Chondrocyte (in vitro differentiated cells): ENCODE data around the gene DAZAP1. TPM values are rescaled to one million over a fixed set of nuclear protein-coding genes. Genes with fewer than 3 reads are reported as not detected.

Source experiments
- DNase-seq: peaks from one replicate; pipeline ENCODE4 v3.0.0; 2021; ENCODE audit warnings: mixed read lengths, low spot score
- H3K27ac Mint-ChIP-seq: one replicate; pipeline ENCODE4 v1.8.0; 2021; ENCODE audit warnings: mild to moderate bottlenecking, moderate library complexity, mixed read lengths; ENCODE audit not compliant: unreplicated experiment
- H3K27me3 Mint-ChIP-seq: 2 replicates; pipeline ENCODE4 v1.8.0; 2021; ENCODE audit warnings: low read depth, mixed read lengths
- H3K36me3 Mint-ChIP-seq: 2 replicates; pipeline ENCODE4 v1.8.0; 2021; ENCODE audit warnings: low read depth, mixed read lengths
- H3K4me1 Mint-ChIP-seq: 2 replicates; pipeline ENCODE4 v1.8.0; 2021; ENCODE audit warnings: low read depth, mild to moderate bottlenecking, mixed read lengths
- H3K4me3 Mint-ChIP-seq: one replicate; pipeline ENCODE4 v1.8.0; 2021; ENCODE audit warnings: mild to moderate bottlenecking, moderate library complexity, mixed read lengths; ENCODE audit not compliant: unreplicated experiment
- H3K9me3 Mint-ChIP-seq: 2 replicates; pipeline ENCODE4 v1.8.0; 2021; ENCODE audit warnings: low read depth, mixed read lengths
- CTCF ChIP-seq: fragments of 200-600 bp; sonication (generic); IDR thresholded peaks from 2 replicates; pipeline ENCODE4 v1.5.0; 2021; ENCODE audit warnings: antibody characterized with exemption, mild to moderate bottlenecking, moderate library complexity
- total RNA-seq: library from RNA; stranded (reverse); gene quantifications from 3 replicates; pipeline ENCODE4 v1.2.1, GENCODE V29; 2021

Gene DAZAP1
- total RNA-seq, 1 donor from 2014 or later: 88.0 TPM

- H3K27ac Mint-ChIP-seq: no peak overlapping the region
- H3K9me3 Mint-ChIP-seq: no peaks in the 10 kb centered on the region
- peaks cover 38% of the 10 kb centered on the region for H3K4me1 Mint-ChIP-seq
- no peak for TF ChIP-seq CTCF
- peak overlapping the region; percentile 48 for H3K4me3 Mint-ChIP-seq
- DNase-seq: no peak
- peaks cover 13% of the 10 kb centered on the region for H3K36me3 Mint-ChIP-seq
- no peaks in the 10 kb centered on the region for H3K27me3 Mint-ChIP-seq
Measured at GRCh38 chr19:1441022-1441426, 33.6 kb downstream of the DAZAP1 start.

DNA sequence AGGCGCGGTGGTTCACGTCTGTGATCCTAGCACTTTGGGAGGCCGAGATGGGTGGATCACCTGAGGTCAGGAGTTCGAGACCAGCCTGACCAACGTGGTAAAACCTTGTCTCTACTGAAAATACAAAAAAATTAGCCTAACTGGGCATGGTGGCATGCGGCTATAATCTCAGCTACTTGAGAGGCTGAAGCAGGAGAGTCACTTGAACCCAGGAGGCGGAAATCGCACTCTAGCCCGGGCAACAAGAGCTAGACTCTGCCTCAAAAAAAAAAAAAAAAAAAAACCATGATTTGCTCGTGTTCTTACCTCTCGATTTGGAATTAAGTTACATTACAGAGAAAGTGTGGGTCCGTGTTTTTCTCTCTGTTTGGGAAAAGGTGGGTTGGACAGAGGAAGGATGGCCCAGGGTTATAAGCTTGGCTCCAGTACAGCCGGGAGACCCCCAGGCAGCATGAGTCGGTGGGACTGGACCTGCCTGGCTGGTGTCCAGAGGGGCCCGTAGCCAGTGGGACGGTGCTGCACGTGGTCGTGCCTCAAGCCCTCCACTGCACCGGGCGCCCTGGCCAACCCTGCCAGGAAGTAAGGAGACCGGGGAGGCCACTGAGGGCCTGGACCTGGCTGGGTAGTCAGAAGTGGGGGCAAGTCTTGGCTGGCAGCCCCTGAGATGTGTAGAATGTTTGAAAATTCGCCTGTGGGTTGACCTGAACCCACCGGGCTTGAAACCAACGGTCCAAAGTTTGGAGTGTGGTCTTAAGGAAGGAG is 34.5 kb downstream of the DAZAP1 start:
- Mint-ChIP-seq H3K27me3 (no peaks in the 10 kb centered on the region), H3K4me1 (peaks cover 38% of the 10 kb centered on the region), H3K27ac (no peak overlapping the region), H3K36me3 (peaks cover 13% of the 10 kb centered on the region), H3K4me3 (no peak overlapping the region), H3K9me3 (no peaks in the 10 kb centered on the region)
- peak; percentile 88 for DNase-seq
- no peak for TF ChIP-seq CTCF

DNA sequence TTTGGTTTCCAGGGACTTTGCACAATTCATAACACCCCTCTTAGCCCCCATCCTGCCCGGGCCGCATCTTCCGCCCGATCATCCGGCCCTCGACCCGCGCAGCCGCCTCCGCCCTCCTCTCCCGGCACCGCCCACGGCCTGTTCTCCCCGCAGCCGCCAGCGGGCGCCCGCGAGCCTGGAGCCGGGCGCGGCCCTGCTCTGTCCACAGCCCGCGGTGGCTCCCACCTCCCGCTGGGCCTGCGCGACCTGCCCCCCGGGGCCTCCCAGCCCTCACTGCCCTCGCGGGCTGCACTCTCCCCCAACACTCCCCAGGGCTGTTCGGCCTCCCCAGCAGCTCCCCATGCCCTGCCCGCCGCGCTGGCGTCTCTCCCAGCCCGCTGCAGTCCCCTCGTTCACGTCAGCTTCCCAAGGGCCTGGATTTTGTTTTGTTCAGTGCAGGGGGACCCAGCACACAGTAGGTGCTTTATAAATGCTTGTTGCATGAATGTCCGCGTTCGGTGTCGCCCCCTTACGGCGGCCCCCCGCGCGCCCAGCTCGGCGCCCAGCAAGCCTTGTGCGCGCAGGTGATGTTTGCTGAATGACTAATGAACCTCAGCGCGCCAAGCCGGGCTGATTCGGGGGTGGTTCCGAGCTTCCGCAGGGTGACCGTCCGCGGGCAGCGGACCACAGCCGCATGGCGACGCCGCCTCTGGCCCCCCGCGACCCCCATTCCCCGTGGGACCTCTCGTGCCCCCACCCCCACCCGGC is 38.0 kb downstream of the DAZAP1 start:
- TF ChIP-seq CTCF: peak; percentile 96
- H3K4me3 Mint-ChIP-seq: peak overlapping the region; percentile 62
- H3K4me1 Mint-ChIP-seq: peaks cover 28% of the 10 kb centered on the region
- no peaks in the 10 kb centered on the region for H3K9me3 Mint-ChIP-seq
- no peak overlapping the region for H3K27ac Mint-ChIP-seq
- no peak for DNase-seq
- H3K36me3 Mint-ChIP-seq: peaks cover 12% of the 10 kb centered on the region
- H3K27me3 Mint-ChIP-seq: peaks cover 4% of the 10 kb centered on the region

DNA sequence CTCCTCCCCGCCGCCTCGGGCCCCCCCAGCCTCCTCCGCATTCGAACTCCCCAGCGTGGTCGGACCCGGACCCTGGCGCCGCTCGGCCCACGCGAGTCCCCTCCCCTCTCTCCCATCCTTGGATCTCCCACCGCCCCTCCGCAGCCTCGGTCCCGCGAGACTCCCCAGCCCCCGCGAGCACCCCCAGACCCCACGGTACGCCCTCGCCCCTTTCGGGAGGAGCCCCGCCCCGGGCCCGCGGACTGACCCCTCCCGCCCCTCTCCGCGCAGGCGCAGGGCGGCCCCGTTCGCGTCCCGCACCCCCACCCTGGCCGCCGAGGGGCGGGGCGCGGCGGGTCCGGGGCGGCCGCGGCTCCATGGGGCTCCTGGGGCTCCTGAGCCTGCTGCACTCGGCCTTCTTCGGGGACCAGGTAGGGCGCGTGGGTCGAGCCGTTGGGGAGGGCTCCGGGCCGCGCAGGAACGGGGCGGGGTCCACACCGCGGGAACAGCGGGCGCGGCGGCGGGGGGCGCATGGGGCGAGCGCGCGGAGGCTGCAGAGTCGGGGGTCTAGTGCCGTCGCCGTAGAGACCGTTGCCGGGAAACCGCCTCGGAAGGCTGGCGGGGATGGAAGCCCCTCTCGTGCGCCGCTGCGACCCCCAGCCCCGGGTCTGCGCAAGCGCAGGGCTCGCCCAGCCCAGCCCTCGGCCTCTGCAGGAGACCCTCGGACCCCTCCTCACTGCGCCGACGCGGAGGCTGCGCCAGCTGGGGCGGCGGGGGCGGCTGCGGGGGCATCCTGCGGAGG is 38.7 kb downstream of the DAZAP1 start:
- Mint-ChIP-seq H3K27ac (no peak overlapping the region), H3K4me3 (no peak overlapping the region), H3K9me3 (no peaks in the 10 kb centered on the region), H3K4me1 (peaks cover 27% of the 10 kb centered on the region), H3K36me3 (peaks cover 9% of the 10 kb centered on the region), H3K27me3 (peaks cover 11% of the 10 kb centered on the region)
- DNase-seq: no peak
- TF ChIP-seq CTCF: no peak
